ENCODE data around the gene PPP1CB. TPM values are rescaled to one million over a fixed set of nuclear protein-coding genes. Genes with fewer than 3 reads are reported as not detected.

PPP1CB gene
- total and polyA plus RNA-seq, 10 of the 15 experiments (the other 5 are each of a cell fraction or from before 2014, with no cell fraction given): 37.5 to 176 (median 84.9) TPM

- TF ChIP-seq PRDM15 (CRISPR knock-in tag; IDR thresholded peaks at IDR 0.05) (no peak), HCFC1 (IDR thresholded peaks at IDR 0.05; ENCODE audit: low read length) (no peak), SIX5 (IDR thresholded peaks at IDR 0.05; ENCODE audit: low read depth, low read length, severe bottlenecking) (no peak), DPF2 (IDR thresholded peaks at IDR 0.05) (no peak)
Observed at GRCh38 chr2:28735511-28735910, 16.1 kb upstream of the PPP1CB start (continued).

DNA sequence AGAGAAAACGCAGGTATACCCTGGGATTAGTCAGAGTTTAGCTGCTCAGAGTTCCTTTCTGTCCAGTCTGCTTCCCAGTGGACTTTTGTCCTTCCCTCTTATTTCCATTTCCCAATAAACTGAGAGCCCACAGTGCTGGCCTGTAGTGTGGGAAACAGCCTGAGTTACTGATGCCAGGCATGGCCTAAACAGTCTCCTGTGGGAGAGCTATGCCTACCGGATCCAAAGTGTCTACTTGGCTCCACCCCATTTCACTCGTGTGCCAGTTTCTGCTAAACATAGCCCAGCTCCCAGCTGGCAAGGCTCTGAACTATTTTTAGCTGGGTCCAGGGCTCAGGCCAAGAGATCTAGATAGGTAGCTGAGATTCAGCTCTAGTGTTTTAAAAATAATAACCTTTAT lies 15.6 kb upstream of the PPP1CB start:
- Histone ChIP-seq H3K4me1 (ENCODE audit: control insufficient read depth, insufficient read depth, low read length) (no peaks in the 10 kb centered on the region), H3K27me3 (replicated peaks in 1 of 2; ENCODE audit: control insufficient read depth in 2 of 2, insufficient read depth in 2 of 2, low read length in 1 of 2) (no peaks in the 10 kb centered on the region), H3K4me3 (no peak overlapping the region), H2AFZ (ENCODE audit: control insufficient read depth, low read depth, low read length) (no peak overlapping the region), H3K9me3 (replicated peaks; ENCODE audit: control insufficient read depth, insufficient read depth, low read length) (no peaks in the 10 kb centered on the region), H3K36me3 (ENCODE audit: control insufficient read depth in 2 of 2, insufficient read depth in 2 of 2, low read length in 1 of 2) (no peaks in the 10 kb centered on the region), H3K27ac (ENCODE audit: control insufficient read depth, insufficient read depth) (no peak overlapping the region), H3K9ac (ENCODE audit: control insufficient read depth, insufficient read depth, low read length) (no peak overlapping the region), H4K20me1 (ENCODE audit: control insufficient read depth, insufficient read depth) (no peaks in the 10 kb centered on the region), H3K79me2 (ENCODE audit: control insufficient read depth, insufficient read depth, low read length) (no peaks in the 10 kb centered on the region), H3K4me2 (ENCODE audit: control insufficient read depth, insufficient read depth) (no peak overlapping the region)
- ATAC-seq: no peak
- WGBS (ENCODE audit: insufficient coverage, insufficient replicate concordance, low lambda C conversion rate, missing lambda C conversion rate): 26% methylated on average over 3 of the region's 3 CpGs
- no TSS peak for BruUV-seq (replicated peaks)
- intact Hi-C loops (cut with micrococcal nuclease; ENCODE audit: unreplicated experiment): no loop called here
- SMC1A ChIA-PET (ENCODE audit: uncharacterized antibody, unreplicated experiment): interaction anchor here (0.7 kb wide), 1 partner anchor 16 kb away, joined by 3 read pairs; no protein-coding TSS in a partner anchor
- CTCF ChIA-PET: interaction anchor here (1.0 kb wide), 1 partner anchor 141 kb away, joined by 3 read pairs; no protein-coding TSS in a partner anchor
- in situ Hi-C loops (cut with MboI): no loop called here
- TF ChIP-seq PBX3 (IDR thresholded peaks at IDR 0.05; ENCODE audit: insufficient replicate concordance, low read depth, low read length) (no peak), SMAD1 (IDR thresholded peaks at IDR 0.05; ENCODE audit: low read depth, partially characterized antibody) (no peak), ZNF24 (IDR thresholded peaks at IDR 0.05) (no peak), CREM (IDR thresholded peaks at IDR 0.05; ENCODE audit: low read depth) (no peak)
- TF ChIP-seq, protein P1, sequence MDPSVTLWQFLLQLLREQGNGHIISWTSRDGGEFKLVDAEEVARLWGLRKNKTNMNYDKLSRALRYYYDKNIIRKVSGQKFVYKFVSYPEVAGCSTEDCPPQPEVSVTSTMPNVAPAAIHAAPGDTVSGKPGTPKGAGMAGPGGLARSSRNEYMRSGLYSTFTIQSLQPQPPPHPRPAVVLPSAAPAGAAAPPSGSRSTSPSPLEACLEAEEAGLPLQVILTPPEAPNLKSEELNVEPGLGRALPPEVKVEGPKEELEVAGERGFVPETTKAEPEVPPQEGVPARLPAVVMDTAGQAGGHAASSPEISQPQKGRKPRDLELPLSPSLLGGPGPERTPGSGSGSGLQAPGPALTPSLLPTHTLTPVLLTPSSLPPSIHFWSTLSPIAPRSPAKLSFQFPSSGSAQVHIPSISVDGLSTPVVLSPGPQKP (IDR thresholded peaks at IDR 0.05; ENCODE audit: low read depth, low read length): no peak
- POLR2A ChIA-PET: no interaction called here
- RAD21 ChIA-PET (ENCODE audit: unreplicated experiment): no interaction called here
- FAIRE-seq: no peak
- no peak for DNase-seq (ENCODE audit: low read depth, low spot score)

All from GM12878 (cell line).